ENCODE measurements around the gene FGGY. TPM values are rescaled to one million over a fixed set of nuclear protein-coding genes. Genes with fewer than 3 reads are reported as not detected.

FGGY gene
- total and polyA plus RNA-seq, 8 donors = 6.2 to 27.0 (median 16.0) TPM

DNA sequence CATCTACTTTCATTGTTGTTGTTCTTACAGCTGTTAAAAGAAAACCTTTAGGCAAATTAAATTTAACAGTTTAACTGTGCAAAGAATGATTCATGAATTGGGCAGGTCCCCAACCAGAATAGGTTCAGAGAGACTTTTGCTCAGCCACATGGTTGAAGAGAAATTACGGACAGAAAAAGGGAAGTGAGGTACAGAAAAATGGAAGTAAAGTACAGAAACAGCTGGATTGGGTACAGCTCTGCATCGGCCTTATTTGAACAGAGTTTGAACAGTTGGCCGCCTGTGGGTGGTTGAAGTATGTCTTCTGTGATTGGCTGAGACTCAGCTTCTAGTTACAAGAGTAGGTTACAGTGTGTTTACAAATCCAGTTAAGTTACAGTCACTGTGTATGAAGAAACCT, 210.1 kb downstream of the FGGY start:
- intact Hi-C loops (cut with DNase I) = no loop called here
- 52 to 65% methylated on average over 3 of the region's 3 CpGs for WGBS, 2 donors
- ATAC-seq (peak; percentile 72 to 82 (median 76)), DNase-seq (peak in 1 of 6 donors; percentile 26), FAIRE-seq (no peak)
- H3K4me3 ChIP-seq = no peak overlapping the region
- H3K27me3 ChIP-seq = no peaks in the 10 kb centered on the region
- H3K27ac ChIP-seq = peak overlapping the region in 2 of 4 donors; percentile 24 to 32
- H3K4me1 ChIP-seq = peaks cover 0 to 3% (median 3%) of the 10 kb centered on the region in 3 donors
- TF ChIP-seq, protein P1, sequence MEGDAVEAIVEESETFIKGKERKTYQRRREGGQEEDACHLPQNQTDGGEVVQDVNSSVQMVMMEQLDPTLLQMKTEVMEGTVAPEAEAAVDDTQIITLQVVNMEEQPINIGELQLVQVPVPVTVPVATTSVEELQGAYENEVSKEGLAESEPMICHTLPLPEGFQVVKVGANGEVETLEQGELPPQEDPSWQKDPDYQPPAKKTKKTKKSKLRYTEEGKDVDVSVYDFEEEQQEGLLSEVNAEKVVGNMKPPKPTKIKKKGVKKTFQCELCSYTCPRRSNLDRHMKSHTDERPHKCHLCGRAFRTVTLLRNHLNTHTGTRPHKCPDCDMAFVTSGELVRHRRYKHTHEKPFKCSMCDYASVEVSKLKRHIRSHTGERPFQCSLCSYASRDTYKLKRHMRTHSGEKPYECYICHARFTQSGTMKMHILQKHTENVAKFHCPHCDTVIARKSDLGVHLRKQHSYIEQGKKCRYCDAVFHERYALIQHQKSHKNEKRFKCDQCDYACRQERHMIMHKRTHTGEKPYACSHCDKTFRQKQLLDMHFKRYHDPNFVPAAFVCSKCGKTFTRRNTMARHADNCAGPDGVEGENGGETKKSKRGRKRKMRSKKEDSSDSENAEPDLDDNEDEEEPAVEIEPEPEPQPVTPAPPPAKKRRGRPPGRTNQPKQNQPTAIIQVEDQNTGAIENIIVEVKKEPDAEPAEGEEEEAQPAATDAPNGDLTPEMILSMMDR (IDR thresholded peaks at IDR 0.05) = no peak
- no peaks in the 10 kb centered on the region for H3K9me3 ChIP-seq
- no peaks in the 10 kb centered on the region for H3K36me3 ChIP-seq

DNA sequence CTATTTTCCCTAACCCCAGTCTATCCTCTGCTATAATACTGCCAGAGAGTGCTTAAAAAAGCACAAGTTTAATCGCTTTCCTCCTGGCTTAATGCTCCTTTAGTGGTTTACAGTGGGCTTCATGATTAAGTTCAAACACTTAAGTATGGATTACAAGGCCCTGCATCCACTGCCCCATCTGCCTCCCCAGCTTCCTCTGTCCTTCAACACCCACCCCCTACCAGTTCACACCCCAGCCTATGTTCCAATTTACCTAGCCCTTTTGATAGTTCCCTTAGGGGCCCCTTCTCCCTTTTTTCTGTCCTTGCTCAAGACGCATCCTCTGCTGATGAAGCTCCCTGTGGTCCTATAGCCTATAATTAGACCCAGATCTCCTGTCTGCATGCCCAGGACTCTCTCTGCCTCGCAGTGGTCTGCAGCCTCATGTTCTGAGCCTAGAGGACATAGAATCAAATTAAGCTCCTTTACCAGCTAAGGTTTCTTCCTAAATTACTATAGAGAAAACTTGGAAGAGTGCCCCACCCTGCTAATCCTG, 212.5 kb downstream of the FGGY start:
- TF ChIP-seq, protein P1 (IDR thresholded peaks at IDR 0.05) = no peak
- H3K9me3 ChIP-seq = no peaks in the 10 kb centered on the region
- WGBS, 2 donors = 92 to 98% methylated on average over 3 of the region's 3 CpGs
- H3K4me1 ChIP-seq = peaks cover 0 to 3% (median 3%) of the 10 kb centered on the region in 3 donors
- no peak overlapping the region for H3K4me3 ChIP-seq
- H3K36me3 ChIP-seq = no peaks in the 10 kb centered on the region
- H3K27me3 ChIP-seq = no peaks in the 10 kb centered on the region
- intact Hi-C loops (cut with DNase I) = no loop called here
- FAIRE-seq (no peak), DNase-seq (no peak), ATAC-seq (no peak)
- no peak overlapping the region for H3K27ac ChIP-seq

DNA sequence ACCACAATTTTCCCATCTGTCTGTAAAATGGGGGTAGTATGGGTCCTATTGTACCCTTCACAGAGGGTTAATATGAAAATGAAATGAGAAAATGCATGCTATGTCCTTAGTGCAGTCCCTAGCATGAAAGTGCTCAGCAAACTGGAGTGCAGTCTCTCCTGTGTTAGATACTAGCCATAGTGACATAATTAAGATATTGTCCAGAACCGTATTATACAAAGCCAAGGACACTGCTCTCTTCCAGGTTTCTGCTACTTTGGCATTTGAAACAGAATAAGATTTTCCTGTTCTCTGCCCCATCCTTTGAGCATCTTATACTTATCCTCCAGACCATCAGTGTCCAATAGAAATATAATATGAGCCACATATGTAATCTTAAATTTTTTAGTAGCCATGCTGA, 213.4 kb downstream of the FGGY start:
- ATAC-seq (no peak), DNase-seq (no peak), FAIRE-seq (no peak)
- peaks cover 0 to 3% (median 3%) of the 10 kb centered on the region in 3 donors for H3K4me1 ChIP-seq
- TF ChIP-seq, protein P1 (IDR thresholded peaks at IDR 0.05) = no peak
- 83 to 93% methylated on average over 1 of the region's 1 CpG for WGBS, 2 donors
- no peak overlapping the region for H3K27ac ChIP-seq
- H3K36me3 ChIP-seq = no peaks in the 10 kb centered on the region
- no peaks in the 10 kb centered on the region for H3K9me3 ChIP-seq
- no peaks in the 10 kb centered on the region for H3K27me3 ChIP-seq
- H3K4me3 ChIP-seq = no peak overlapping the region
- intact Hi-C loops (cut with DNase I) = no loop called here

GRCh38 chr1:59511476-59512465, 214.9 kb downstream of the FGGY start:
- Histone ChIP-seq H3K27ac (peak overlapping the region in 2 of 4 donors; percentile 0 to 15), H3K4me1 (peaks cover 0 to 3% (median 2%) of the 10 kb centered on the region in 3 donors), H3K4me3 (no peak overlapping the region), H3K36me3 (no peaks in the 10 kb centered on the region), H3K27me3 (no peaks in the 10 kb centered on the region), H3K9me3 (no peaks in the 10 kb centered on the region)
- FAIRE-seq (no peak), ATAC-seq (peak in 3 of 4 donors; percentile 29 to 69 (median 44)), DNase-seq (peak in 1 of 6 donors; percentile 23)
- TF ChIP-seq, protein P1 (IDR thresholded peaks at IDR 0.05) = no peak
- intact Hi-C loops (cut with DNase I) = no loop called here
- 77% methylated on average over 7 of the region's 7 CpGs for WGBS, 2 donors
